HG02938 (cell line): Measurements from ENCODE around the gene DNAH8.

Experiments used
- ATAC-seq: cut with Tn5 transposase; IDR thresholded peaks from one replicate; pipeline ENCODE4 v1.9.1; 2021; ENCODE audit warnings: mild to moderate bottlenecking, moderate library complexity; ENCODE audit not compliant: unreplicated experiment

DNAH8 gene

DNA sequence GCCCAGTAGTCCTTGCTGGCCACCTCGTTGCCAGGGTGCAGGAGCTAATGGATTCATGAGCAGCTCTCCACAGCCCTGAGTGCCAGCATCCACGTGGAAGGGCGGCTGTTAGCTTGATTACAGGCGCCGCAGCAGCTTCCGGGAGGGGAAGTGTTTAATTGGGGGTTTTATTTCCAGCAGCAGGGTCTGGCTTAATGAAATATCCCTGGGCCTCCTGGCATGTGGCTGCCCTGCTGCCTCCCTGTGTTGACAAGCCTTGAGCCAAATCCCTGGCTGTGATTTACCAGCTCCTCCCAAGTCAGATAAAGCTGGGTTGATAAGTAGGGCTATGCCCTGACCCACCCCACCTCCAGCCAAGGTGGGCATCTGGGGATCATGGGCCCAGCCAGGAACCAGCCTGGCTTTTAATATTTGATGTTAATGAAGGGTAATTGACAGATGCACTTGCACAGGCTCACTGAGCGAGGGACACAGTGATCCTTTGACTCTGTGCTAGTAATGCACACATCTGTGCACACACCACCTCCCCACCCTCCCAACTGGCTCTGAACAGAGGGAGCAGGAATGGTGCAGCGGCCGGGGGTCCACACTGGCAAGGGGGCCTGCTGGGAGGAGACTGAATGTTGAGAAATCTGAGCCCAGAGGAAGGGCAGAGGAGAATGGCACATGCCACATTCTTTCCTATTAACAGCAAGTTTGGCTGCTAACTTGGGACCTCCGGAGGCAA lies 347.1 kb downstream of the DNAH8 start:
- ATAC-seq = no peak

DNA sequence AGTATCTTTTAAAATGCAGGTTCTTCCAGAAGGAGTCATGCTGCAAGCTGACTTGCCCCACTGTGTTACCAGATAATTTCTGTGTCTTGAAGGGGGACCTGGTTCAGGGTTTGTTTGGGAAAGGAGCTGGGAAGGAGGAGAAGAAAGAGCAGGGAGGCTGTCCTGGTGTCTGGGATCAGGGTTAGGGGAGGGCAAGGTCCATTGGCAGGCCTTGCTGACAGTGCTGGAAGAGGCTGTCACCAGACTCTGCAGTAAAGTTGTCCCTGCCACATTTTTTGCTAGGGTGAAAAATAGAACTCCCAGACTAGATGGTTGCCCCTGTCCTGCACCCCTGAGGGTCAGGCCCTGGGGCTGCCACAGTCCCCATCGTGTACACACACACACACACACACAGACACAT lies 348.4 kb downstream of the DNAH8 start:
- no peak for ATAC-seq

DNA sequence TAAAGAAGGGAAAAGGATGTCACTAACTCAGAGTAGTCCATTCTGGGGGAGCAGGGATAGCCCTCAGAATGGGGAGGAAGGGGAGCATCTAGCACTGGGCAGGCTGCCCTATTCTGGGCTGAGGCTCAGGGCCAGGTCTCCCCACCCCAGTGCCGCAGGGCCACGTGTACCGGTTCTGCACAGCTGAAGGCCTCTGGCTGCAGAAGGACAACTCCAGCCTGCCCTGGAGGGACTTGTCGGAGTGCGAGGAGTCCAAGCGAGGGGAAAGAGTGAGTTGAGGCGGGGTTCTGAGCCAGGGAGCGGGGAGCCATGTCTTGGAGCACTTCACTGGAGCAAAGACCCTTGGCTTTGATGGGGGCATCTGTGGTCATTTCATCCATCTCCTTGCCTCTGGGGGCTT lies 350.4 kb downstream of the DNAH8 start:
- ATAC-seq = no peak

DNA sequence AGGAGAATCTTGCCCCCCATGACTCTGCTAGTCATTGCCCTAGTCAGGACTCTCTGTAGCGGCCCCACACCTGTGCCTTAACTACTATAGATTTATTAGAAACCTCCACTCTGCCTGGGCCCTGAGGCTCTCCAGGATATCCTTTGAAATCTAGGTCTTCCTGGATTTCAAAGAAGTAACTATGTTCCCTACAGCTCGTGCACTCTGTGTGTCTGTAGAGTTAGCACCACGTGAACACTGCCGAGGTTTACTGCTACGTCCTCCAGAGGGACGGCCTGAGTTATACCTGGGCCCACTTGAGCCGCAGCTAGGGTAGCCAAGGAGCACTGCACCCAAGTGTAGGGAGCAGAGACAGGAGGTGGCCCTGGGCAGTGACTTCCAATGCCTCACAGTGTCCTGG lies 353.3 kb downstream of the DNAH8 start:
- no peak for ATAC-seq

DNA sequence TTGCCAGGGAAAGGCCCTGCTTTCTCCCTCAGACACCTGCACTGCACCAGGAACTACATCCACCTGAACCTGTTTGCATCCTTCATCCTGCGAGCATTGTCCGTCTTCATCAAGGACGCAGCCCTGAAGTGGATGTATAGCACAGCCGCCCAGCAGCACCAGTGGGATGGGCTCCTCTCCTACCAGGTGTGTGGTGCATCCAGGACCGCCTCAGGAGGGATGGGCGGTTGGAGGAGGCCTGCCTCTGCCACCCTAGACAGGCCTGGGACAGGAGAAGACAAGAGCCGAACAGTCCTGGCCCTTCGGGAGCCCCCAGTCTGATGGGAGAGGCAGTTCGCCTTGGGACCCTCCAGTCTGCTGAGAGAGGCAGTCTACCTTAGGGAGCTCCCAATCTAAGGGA lies 357.7 kb downstream of the DNAH8 start:
- no peak for ATAC-seq

DNA sequence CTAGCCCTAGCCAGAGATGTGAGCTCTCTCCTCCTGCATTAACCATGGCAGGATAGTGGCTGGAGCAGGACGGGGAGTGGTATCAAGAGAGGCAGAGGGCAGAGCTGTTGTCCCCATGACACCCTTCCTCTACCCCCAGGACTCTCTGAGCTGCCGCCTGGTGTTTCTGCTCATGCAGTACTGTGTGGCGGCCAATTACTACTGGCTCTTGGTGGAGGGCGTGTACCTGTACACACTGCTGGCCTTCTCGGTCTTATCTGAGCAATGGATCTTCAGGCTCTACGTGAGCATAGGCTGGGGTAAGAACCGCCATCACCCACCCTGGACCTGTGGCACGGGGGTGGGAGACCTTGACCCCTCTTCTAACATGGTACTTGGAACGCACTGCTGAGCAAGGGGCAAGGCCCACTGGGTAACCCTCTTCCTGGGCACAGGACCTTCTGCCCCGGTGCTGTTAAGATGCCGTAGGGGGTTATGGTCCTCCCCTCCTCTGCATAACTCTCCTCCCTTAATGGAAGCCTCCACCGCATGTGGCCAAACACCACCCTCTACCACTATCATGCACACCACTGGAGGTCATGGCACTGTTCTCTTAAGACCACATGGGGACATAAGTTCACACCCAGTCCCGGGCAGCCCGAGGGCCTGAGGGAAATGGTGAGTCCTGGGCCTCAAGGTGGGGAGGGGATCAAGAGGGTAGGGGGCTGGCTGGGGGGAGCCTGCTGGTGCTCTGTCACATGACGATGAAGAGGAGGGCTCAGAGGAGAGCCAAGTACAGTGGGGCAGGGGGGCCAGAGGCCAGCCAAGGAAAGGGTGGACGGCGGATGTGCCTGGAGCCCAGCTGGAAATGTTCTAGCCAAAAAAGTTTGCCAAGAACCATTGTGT lies 358.6 kb downstream of the DNAH8 start:
- no peak for ATAC-seq

DNA sequence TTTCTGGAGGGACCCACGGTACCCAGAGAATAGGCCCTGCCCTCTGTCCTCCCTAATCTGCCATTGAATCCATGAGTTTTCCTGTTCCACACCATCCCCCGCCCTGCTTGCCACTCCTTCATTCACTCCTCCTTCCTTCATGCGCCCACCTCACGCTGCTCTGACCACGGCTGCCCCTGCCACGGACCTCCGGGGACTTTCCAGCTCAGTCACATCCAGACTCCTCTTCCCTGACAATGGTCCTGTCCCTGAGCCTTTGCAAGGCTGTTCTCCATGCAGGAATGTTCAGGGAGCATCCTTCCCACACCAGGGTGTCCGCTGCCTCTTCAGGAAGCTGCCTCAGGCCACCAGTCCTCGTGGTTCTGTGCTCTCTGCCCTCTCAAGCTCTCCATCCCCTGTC lies 359.4 kb downstream of the DNAH8 start:
- no peak for ATAC-seq

DNA sequence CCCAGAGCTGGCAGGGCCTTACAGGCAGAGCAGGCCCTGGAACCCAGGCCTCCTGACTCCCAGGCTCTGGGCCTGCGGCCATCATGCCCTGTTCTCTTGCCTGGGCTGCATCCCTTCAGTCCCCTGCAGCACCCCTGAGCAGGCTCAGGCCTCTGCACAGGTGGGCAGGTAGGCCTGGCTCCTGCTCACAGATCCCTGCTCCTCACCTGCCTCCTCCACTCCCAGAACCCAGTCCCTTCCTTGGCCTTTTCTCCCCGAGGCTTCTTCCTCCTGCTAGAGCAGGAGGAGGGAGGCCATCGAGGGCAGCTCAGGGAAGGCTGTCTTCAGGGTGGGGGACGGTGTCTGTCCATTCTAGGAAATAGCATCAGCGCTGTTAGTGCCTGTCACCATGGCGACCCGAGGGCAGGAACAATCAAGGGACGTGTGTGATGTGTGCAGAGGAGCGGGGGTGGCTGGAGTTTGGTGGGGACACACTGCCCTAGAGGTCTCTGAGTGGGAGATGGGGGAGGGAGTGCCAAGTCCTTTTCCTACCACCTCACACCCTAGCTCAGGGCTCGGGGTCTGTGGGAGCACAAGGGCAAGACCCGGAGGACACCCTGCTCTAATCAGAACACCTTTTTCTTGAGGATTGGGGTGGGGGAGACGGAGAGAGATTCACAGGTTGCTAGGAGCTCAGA lies 360.0 kb downstream of the DNAH8 start:
- no peak for ATAC-seq

DNA sequence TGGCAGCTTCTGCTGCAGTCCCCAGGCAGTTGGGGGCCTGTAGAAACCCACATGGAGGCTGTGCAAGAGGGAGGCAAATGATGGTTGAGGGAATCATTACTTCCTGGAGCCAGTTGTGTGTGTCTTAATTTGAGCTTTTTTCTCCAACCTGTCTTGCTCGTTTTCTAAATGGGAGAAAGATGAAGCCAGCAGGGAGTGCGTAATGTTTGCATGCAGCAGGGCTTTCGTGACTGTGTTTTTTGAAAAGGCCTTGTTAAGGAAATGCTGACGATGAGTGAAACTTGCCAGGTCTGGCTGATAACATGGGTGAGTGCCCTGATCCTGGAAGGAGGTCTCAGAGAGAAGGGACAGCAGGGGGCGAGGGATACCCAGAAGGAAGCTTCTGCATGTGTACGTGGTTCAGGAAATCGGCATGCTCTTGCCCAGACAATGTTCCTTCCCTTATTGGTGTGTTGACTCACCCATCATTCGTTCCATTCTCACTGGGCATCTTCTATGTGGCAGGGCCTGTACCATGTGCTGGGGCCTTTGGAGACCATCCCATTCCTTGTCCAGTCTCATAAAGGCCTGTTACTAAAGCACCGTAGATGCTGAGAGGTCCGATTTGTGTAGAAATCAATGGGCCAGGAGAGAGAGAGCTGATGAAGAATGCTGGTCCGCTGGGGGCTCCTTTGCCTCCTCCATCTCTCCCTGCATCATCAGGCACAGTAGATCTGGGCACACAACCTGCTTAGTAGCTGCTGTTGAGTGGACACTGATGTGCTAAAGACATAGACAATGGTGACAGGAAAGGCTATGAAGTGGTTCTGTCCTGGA lies 360.9 kb downstream of the DNAH8 start:
- ATAC-seq = no peak

DNA sequence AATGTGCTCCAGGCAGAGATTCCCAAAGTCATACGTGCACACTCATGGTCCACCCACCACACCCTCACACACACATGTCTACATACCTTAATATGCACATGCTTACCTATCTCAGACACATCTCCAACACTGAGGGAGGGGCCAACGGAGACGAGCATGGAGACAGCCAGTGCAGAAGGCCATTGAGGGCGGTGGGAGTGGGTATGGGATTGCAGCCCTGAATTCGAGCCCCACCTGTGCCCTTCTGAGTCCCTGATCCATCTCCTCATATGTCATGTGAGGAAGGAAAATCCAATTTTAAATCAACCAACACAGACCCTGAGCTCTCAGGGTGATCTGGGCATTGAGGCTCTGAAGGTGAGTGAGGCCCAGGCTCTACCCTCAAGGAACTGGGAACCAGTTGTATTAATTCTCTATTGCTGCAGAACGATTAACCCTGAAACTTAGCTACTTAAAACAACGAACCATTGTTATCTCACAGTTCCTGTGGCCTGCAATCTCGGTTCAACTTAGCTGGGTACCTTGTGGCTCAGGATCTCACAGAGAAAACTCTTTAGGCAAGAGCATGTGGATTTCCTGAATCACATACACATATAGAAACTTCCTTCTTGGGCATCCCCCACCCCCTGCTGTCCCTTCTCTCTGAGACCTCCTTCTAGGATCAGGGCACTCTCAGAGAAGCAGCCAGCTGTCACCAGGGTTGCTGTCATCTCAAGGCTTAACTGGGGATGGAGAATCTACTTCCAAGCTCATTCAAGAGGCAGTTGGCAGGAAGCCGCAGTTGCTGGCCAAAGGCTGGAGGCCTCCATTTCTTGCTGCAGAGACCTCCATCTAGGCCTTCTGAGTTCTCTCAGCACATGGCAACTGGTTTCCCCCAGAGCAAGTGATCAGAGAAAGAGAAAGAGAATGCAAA lies 361.8 kb downstream of the DNAH8 start:
- no peak for ATAC-seq

DNA sequence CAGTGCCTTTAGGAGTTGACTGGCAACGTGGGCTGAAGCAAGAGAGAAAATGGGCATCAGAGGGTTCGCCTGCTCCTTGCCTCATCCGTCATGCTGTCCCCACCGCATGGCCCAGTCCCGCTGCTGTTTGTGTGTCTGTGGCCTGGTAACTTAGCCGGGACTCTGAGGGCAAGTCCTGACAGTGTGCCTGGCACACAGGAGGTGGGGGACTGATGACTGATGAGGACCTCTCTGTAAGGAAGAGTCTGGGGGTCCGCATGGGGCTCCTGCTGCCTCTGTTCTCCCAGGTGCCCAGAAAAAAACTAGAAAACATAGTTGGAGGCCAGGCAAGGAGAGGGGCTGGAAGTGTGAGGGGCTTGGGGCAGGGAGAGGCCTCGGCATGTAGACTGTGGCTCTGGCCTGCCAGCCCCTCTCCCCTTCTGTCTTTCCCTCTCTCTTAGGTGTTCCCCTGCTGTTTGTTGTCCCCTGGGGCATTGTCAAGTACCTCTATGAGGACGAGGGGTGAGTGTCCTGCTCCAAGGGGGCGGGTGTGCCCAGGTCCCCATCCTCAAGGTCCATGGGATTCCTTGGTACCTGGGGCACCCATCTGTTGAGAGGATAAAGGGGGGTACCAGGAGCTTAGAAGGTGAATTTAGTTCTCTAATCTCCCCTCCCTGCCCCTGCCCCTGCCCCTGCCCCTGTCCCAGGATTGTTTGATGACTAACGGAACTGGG lies 362.9 kb downstream of the DNAH8 start:
- no peak for ATAC-seq

DNA sequence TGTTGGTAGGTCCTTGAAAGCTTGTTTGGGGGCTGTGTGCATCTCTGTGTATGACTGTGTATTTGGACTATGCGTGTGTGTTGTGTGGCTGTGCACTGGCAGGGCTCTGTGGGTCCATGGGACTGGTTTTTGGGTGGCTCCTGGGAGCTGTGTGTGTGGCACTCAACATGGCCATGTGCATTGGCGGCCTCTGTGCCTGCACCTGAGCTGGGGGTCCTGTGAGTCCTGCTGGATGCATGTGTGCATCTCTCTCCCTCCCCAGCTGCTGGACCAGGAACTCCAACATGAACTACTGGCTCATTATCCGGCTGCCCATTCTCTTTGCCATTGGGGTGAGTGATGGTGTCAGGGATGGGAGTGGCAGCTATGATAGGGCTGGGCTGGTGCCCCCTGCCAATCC lies 363.6 kb downstream of the DNAH8 start:
- no peak for ATAC-seq

DNA sequence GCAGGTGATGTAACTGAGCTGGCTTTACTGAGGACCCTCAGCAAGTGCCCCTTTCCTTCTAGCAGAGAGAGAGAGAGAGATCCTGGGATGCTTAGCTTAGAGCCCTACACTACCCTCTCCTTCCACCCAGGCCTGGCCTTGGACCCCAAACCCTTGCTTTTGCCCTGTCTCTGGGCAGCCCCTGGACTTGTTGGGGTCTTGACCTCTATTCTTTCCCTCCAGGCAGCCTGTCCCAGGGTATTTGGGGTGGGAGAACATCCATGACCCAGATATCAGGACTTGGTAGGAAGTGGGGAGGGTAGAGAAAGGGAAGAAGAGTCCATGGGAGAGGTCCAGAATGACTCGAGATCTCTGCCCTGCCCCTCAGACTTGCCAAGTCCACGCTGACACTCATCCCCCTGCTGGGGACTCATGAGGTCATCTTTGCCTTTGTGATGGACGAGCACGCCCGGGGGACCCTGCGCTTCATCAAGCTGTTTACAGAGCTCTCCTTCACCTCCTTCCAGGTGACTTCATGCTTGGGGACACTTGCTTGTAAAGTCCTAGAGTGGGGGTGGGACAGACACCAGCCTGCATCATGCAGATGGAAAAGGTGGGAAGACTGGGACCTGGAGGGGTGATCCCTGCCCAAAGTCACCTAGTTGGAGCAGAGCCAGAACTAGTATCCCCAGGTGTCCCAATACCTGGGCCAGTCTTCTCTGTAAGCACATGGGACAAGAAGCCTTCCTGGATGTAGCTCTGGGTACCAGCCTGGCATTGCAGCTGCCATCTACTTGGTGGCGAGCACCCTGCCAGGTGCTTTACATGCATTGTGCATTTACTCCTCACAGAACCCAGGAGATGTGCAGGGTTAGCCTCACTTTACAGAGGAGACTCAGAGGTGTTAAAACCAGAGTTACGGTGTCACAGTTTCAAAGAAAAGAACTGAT lies 364.4 kb downstream of the DNAH8 start:
- ATAC-seq = no peak
